ENCODE results near the gene GRIN3B.

Gene GRIN3B

DNA sequence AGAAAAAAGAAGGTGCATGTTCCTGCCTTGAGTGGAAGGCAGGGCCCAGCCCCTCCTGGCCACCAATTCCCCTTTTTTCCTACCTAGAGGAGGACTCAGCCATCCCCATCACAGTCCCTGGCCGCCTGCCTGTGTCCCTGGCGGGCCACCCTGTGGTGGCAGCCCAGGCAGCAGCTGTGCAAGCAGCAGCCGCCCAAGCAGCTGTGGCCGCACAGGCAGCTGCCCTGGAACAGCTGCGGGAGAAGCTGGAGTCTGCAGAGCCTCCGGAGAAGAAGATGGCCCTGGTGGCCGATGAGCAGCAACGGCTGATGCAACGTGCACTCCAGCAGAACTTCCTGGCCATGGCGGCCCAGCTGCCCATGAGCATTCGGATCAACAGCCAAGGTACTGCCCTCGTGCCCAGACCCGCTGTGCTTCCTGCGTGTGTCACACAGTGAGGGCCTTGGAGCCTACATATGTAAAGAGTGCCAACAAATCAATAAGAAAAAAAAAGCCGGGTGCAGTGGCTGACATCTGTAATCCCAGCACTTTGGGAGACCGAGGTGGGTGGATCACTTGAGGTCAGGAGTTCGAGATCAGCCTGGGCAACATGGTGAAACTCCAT lies 33.6 kb upstream of the GRIN3B start:
- DNase-seq, result no peak

DNA sequence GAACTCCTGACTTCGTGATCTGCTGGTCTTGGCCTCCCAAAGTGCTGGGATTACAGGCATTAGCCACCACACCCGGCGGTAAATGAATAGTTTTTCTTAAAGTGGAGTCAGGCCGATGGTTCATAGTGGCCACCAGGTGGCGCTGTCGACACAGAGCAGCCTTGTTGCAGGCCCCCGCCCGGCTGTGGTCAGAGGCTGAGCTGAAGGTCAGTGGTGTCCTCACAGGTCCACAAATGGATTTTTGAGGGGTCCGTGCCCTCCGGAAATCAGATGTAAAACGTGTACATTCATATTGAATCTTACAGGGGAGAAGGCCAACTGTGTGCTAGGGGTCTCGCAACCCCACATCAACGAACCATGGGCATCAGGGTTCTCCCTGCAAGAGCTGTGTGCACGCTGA lies 29.5 kb upstream of the GRIN3B start:
- DNase-seq, result no peak

DNA sequence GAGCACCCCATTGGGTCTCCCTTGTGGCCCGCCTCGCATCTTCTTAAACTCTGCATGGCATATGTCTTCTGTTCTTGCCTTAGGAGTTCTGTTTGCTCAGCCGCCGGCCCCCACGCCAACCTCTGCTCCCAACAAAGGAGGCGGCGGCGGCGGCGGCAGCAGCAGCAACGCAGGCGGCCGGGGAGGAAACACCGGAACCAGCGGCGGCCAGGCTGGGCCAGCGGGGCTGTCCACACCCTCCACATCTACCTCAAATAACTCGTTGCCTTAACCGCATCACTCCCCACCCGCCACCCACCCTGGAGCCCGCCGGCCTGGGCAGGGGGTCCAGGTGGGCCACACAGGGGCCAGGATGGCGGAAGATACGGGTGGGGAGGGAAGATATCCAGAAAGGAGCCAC lies 28.4 kb upstream of the GRIN3B start:
- no peak for DNase-seq

DNA sequence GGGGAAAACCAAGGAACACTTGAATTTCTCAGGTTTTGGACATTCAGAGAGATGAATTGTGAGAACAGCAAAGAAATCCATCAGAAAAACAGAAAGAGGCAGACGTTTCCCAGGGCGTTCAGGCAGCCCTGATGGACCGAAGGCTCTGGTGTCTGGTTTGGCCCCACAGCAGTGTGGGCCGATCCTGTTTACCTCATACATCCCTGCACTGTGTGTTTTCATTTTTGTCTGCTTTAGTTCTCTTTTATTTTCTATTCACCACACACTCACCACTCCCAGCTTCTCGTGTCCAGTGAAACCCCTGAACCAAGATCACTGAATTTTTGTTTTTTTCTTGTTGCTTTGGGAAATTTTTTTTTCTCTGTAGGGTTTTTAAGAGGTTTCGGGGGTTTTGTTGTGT lies 27.9 kb upstream of the GRIN3B start:
- no peak for DNase-seq

DNA sequence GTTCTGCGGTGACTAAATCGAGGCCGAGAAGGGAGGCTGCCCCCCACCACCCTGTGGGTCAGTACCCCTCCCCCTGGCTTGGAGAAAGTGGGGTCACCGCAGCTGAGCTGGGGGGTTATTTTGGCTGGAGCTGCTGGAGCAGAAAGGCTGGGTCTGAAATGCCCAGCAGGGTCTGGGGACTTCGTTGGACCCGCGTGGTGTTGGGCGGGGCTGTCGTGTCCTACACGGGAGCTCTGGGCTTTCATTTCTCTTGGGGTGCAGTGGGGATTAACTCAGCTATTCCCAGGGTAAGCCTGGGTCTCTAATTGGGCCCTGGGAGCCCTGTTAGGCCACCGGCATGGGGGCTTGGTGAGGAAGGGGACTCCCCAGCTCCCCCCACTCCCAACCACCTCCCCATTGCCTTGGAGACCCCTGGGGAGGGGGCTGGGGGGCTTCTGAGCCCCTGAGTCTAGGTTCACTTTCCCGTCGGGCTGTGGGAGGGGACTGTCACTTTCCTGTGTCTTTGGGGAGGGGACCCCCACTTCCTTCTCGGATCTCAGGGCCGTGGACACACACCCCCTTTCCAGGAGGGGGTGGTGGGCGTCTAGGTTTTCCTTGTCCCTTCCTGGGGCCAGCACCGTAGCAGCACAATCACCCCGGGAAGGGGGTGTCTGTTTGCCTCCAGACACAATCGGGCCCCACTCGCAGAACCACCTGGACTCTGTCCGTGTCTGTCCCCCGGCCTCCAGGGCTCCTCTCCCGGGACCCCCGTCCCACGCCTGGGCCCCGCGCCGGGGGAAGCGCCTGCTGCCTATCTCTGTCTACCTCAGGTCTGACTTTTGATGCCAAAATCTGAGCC lies 26.3 kb upstream of the GRIN3B start:
- DNase-seq, result no peak

DNA sequence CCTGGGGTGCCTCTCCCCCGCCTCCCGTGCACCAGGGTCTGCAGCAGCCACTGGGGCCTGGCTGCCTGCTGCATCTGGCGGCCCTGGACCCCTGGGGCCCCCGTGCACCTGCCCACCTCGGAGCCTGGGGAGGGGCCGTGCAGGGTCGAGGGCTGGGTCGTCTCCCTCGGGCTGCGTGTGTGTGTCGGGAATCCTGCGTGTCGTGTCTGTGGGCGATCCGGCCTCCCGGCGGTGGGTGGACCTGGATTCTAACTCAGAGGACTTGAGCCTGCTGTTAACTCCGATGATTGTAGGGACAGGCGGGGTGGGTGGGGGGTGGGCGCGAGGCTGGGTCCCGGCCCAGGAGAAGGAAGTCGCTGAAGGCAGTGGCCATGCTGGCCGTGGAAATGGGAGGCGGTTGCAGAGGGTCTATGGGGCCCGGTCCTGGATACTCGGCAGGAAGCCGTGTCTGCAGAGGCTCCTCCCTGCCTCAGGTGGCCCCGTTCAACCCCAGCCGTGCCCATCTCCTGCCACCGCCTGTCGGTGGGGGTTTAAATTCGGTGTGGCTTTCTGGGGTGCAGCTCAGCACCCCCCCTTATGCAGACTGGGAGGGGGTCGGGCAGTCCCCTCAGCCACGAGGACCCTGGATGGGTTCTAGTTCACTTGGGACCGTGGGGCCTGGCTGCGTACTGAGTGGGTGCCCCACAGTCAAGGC lies 25.5 kb upstream of the GRIN3B start:
- DNase-seq, result no peak

DNA sequence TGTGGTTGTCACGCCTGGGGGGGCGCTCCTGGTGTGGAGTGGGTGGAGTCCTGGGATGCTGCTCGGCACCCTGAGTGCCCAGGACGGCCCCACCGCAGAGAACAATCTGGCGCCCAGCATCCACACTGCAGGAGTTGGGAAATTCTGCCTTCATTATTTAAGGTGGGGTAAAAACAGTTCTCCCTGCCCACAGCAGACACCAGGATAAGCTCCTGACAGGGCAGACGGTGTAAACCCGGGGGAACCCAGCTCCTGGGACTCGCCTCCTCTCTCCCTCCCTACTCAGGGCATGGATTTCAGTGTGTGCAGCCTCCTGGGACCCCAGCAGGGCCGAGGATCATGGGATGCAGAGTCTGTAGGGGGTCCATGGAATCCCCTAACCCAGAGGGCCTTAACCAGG lies 23.7 kb upstream of the GRIN3B start:
- no peak for DNase-seq

DNA sequence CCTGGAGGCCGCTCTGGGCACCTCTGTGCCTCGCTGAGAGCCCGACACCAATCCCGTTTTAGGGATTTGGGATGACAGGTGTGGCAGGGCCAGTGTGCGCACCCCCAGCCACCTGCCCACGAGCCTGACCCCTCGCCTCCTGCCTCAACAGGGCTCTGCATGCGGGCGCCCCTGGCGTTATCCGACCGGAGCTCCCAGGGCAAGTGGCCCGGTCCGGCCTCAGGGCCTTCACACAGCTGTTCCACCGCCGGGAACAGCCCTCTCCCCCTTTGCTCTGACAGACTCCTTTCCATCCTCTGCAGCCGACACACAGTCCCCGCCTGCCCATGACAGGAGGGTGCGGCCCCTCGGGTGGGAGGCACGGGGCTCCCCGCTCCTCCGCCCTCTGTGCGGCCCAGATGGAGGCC lies 23.2 kb upstream of the GRIN3B start:
- DNase-seq, result no peak

DNA sequence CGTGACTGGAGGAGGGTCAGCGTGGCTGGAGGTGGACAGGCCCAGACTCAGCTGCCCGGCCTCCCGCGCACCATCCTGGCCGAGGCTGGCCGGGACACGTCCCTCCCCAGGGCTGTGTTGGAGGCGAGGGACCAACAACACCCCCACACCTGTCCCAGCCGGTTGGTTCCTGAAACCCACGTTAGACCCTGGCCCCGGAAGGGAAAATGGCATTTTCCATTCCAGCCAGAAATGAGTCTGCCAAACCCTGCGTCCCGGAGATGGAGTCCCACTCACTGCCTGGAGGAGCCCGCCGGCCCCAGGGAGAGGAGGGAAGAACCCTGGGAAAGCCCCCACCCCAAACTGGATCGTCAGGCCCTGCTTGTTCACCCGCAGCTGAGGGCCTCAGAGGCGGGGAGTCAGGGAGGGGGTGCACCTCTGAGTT lies 20.9 kb upstream of the GRIN3B start:
- no peak for DNase-seq

DNA sequence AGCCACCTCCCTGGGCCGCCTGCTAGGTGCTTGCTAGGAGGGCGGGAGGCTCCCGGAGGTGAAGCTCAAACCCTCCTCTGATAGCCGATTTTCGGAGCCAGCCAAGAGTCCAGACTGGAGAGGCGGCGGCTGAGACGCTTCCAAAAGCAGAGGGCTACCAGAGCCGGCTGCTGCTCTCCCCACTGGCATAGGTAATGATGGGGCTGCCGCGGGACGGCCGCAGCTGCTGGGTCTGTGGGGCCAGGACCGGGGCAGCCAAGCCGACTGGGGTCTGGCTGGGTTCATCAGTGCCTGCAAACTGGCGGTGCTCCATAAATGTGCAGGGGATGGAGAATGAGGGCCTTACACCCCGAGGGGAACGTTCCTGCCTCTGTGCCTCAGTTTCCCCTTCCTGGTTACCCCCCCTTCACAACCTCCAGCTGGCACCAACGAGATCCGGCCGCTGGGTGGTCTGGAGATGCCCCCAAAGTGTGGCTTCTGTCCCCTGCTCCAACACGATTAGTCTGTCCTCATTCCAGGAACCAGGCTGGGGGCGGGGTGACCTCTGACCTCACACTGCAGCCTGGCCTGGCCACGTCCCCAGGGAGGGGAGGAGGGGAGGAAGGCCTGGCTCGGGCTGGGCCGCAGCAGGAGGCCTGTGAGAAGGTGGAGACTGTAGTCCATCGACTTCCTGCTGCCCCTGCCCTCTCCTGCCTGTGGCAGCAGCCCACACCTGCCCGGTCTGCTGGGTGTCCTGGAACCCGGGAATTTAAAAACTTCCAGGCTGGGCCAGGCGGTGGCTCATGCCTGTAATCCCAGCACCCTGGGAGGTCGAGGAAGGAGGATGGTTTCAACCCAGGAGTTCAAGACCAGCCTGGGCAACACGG lies 19.9 kb upstream of the GRIN3B start:
- no peak for DNase-seq

DNA sequence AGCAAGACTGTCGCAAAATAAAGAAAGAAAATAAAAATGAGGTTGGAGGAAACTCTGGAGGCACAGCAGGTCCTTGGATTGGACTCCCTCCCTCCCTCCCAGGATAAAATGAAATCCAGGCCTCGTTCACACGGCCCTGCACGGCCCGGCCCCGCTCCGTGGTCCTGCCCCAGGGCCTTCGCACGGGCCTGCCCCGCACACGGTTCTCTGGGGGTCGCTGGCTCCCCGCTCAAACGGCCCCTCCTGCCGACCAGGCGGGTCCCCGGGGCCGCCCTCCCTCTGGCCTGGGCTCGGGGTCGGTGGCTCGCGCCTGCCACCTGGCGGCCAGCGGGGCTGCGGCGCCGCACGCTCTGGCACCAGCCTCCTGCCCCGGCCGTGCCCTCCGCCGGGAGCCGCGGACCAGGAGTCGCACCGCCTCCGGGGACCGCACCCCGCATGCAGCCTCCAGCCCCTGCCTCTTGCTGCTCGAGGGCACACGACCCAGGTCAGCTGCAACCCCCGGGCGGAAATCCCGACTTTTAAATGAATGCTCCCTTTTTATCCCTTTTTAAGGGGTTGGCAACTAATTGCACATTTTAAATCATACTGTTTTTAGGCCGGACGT lies 17.6 kb upstream of the GRIN3B start:
- peak; percentile 83 for DNase-seq

DNA sequence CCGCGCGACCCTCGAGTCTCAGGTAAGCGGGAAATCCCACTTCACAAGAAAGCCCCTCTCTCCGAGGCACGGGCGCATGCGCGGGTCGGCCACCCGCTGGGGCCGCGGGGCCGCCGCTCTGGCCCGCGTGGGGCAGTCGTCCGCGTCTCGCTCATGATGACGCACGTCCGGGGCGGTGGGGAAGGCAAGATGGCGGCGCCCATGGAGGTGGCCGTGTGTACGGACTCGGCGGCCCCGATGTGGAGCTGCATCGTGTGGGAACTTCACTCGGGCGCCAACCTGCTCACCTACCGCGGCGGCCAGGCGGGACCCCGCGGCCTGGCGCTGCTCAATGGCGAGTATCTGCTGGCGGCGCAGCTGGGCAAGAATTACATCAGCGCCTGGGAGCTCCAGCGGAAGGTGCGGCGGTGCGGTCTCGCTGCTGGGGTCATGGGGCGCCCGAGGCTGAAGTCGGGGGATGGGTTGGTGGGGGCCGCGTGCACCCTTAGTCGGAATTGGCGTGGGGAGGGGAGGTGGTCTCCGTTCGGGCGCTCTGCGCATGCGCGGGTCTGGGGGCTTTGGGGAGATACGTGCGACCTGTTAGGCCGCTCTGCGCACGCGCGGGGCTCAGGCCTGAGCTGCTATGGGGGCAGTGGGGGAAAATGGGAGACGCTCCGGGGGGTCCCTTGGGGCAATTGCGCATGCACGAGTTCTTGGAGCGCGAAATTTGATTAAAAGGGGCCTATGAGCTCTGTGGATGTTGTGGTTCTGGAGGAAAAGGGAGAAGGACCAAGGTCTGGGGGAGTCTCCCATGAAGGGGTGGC lies 15.9 kb upstream of the GRIN3B start, which contains the start of gene WDR18:
TSS of gene WDR18 (plus strand) at position 181 of the 803 bp plus-strand sequence. CDS start at position 190, 9 bp downstream.
- peak; percentile 96 for DNase-seq

DNA sequence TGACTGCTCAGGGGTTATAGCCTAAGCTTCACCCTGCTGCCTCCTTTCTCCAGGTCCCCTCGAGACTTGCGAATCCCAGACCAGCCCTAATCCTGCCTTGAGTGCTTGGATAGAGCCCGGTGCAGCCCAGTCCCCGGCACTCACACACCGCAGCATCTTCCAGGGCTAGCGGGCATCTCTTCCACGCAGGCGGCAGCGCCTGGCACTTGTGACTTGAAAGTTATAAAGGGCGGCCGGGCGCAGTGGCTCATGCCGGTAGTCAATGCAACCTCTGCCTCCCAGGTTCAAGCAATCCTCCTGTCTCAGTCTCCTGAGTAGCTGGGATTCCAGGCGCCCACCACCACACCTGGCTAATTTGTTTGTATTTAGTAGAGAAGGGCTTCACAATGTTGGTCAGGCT lies 14.1 kb upstream of the GRIN3B start:
- no peak for DNase-seq

DNA sequence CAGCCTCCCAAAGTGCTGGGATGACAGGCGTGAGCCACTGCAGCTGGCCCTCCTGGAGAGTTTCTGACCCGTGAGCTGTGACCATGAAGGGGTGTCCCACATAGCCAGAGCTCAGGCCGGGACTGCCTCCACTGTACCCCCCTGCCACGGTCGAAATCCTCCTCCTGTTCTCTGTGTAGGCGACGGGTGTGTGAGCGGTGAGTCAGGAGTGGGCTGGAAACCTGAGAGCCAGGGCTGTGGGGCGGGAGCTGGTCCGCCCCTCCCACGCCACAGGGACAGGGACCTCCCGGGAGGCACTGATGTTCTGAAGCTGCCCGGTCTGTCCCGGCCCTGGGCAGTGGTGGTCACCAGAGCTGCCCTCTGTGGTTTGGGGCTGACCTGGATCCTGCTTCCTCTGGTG lies 12.1 kb upstream of the GRIN3B start:
- DNase-seq, result no peak

DNA sequence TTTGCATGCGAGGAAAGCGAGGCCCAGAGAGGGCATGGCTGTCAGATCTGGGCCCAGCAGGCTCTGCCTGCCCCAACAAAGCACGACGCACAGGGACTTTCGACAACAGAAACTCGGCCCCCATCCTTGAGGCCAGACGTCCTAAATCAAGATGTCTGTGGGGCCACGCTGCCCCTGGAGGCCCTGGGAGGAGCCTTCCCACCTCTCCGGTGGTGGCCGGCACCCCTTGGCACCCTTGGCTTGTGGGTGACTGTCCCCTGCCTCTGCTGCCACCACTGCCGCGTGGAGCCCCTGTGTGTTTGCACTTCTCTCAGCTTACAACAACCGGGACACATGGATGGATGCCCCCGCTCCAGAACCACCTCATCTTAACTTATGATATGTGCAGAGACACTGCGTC lies 11.7 kb upstream of the GRIN3B start:
- no peak for DNase-seq

DNA sequence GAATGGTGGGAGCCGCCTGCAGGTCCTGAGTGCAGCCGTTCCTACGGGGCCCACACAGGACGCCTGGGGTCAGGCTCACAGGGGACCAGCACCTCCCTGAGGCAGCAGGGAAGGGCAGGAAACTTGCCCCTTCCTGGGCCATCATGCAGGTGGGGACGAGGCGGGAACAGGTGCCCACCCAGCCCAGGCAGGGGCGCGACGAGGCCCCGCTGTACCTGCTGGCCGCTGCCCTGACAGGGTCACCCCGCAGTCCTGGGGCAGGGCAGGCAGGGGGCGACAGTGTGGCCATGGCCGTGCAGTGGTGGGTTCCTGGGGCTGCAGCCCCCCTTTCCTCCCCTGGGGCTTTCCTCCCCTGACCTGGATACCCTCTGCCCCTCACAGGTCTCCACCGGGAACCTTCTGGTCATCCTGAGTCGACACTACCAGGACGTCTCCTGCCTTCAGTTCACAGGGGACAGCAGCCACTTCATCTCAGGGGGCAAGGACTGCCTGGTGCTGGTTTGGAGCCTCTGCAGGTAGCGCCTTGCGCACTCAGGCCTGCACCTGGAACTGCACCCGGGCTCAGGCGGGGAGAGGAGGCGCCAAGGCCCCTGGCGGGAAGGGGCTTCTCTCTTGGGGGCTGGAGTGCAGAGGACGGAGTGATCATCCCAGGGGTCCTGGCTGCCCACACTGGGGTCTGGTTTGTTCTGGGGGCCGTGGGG lies 10.7 kb upstream of the GRIN3B start:
- DNase-seq, result no peak

DNA sequence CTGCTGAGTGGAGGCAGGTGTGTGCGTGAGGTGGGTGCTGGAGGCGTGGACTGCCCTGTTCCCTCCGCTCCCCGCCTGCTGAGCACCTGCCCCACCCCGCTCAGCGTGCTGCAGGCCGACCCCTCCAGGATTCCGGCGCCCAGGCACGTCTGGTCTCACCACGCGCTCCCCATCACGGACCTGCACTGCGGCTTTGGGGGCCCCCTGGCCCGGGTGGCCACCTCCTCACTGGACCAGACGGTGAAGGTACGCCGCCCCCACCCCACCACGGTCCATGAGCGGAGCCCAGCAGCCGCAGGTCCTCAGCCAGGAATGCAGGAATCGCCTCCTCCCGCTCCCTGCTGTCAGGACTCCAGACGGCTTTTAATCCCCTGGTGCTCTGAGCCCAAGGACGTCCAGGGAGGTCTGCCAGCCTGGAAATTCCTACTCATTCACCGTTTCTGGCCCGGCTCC lies 10.1 kb upstream of the GRIN3B start:
- DNase-seq, result no peak

DNA sequence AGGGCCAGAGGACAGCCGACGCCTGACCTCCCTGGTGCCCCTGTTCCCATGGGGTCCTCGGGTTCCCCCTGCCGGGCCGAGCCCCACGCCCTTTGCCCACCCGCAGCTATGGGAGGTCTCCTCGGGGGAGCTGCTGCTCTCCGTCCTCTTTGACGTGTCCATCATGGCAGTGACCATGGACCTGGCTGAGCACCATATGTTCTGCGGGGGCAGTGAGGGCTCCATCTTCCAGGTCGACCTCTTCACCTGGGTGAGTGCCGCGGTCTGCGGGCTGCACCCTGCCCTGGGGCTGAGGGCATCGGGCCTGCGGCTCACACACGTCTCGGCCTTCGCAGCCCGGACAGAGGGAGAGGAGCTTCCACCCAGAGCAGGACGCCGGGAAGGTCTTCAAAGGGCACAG lies 9.5 kb upstream of the GRIN3B start:
- DNase-seq, result no peak

DNA sequence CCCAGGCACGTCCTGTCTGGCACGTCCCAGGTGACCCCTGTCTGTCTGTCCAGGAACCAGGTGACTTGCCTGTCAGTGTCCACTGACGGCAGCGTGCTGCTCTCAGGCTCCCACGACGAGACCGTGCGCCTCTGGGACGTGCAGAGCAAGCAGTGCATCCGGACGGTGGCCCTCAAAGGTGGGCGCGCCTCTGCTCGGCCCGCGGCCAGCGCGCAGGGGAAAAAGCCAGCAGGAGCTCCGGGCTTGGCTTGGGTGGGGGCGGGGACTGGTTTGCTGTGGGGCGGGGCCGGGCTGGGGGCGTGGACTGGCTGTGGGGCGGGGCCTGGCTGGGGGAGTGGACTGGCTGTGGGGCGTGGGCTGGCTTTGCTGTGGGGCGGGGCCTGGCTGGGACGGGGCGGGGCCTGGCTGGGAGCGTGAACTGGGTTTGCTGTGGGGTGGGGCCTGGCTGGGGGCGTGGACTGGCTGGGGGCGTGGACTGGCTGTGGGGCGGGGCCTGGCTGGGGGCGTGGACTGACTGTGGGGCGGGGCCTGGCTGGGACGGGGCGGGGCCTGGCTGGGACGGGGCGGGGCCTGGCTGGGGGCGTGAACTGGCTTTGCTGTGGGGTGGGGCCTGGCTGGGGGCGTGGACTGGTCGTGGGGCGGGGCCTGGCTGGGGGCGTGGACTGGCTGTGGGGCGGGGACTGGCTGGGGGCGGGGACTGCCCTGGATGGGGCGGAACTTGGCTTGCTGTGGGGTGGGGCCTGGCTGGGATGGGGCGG lies 8.9 kb upstream of the GRIN3B start:
- peak; percentile 79 for DNase-seq
